GM18909 (cell line): ENCODE measurements around the gene CFAP61.
"Not testable (repeated sequence)": the region's sequence is repeated elsewhere in the genome, so short reads cannot be mapped to it uniquely, and the experiment has no call there.

Experiments
- ATAC-seq: cut with Tn5 transposase; IDR thresholded peaks from one replicate; pipeline ENCODE4 v1.9.1; 2021; ENCODE audit warnings: mild to moderate bottlenecking; ENCODE audit not compliant: unreplicated experiment, poor library complexity

The CFAP61 gene

DNA sequence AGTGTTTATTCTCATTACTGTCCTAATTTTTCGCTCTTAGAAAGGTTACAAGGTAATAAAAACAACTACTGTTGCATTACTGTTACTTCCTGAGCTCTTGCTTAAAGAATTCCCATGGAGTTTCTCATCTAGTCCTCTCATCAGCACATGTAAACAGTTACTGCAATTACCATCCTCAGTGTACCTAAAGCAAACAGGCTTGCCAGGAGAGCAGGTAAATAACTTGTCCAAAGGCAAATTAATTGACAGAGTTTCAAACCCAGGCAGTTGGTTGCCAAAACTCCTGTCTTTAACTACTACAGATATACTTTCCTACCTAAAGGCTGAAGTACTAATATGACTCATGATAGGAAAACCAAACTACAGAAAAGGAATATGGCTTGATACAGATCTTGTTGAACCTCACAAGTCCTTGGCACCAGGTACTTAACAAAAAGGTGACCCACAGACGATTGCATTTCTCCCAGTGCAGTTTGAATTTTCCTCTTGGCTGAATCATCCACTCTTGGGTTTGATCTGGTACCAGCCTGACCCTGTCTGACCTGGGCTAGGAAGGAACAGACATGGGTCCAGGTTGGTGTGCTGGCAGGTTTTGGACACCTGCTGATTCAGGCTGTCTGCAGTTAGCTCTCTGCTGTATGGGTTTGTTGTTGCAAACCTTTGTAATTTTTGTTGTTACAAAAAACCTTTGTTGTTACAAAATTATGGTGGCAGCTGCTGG is 153.0 kb downstream of the CFAP61 start:
- ATAC-seq, result no peak

GRCh38 chr20:20205862-20206236 is 153.5 kb downstream of the CFAP61 start:
- ATAC-seq, result no peak

GRCh38 chr20:20206788-20207187 is 154.5 kb downstream of the CFAP61 start:
- peak; percentile 89 for ATAC-seq

DNA sequence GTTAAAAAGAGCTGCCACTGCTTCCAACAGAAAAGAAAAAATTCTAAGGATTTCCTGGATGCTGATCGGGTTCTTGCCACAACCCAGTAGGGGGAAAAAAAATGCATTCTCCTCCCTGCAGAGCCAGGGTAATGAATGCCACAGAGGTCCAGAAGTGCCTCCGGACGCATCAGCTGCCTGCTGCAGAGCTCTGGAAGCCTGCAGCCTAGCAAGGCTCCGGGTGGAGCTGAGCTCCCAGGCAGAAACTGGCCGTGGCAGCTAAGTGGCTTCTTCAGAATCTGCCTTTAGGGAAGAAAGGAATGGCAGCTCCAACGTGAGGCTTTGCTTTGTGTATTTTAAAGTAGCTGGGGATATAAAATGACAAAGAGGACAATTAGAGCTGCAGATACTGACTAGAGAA is 155.0 kb downstream of the CFAP61 start:
- ATAC-seq, result no peak

- peak; percentile 60 for ATAC-seq
Measured at GRCh38 chr20:20207872-20208271, 155.5 kb downstream of the CFAP61 start.

- ATAC-seq, result no peak
Measured at GRCh38 chr20:20209684-20210083, 157.4 kb downstream of the CFAP61 start.

GRCh38 chr20:20210327-20210726 is 158.0 kb downstream of the CFAP61 start:
- no peak for ATAC-seq

DNA sequence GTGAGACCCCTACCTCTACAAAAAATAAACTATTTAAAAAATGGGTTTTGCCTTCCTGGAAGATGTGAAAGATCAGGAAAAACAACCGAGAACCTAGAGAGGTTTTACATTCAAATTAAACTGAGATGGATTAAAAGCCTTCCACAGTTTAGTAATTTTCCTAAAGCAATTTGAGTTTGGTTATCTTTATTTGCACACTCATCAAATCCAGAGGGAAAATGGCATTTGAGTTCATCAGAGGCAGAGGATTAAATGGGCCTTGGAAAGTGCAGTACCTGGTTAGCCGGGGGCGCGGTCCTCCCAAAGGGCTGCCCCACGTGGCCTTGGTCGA is 158.6 kb downstream of the CFAP61 start:
- ATAC-seq, result no peak

GRCh38 chr20:20211274-20211987 is 159.1 kb downstream of the CFAP61 start:
- no peak for ATAC-seq

GRCh38 chr20:20211988-20212518 is 159.7 kb downstream of the CFAP61 start:
- ATAC-seq, result no peak

- ATAC-seq, result no peak
Measured at GRCh38 chr20:20212675-20213096, 160.4 kb downstream of the CFAP61 start.

GRCh38 chr20:20213526-20214121 is 161.3 kb downstream of the CFAP61 start:
- no peak for ATAC-seq

GRCh38 chr20:20214757-20215275 is 162.5 kb downstream of the CFAP61 start:
- ATAC-seq, result no peak

DNA sequence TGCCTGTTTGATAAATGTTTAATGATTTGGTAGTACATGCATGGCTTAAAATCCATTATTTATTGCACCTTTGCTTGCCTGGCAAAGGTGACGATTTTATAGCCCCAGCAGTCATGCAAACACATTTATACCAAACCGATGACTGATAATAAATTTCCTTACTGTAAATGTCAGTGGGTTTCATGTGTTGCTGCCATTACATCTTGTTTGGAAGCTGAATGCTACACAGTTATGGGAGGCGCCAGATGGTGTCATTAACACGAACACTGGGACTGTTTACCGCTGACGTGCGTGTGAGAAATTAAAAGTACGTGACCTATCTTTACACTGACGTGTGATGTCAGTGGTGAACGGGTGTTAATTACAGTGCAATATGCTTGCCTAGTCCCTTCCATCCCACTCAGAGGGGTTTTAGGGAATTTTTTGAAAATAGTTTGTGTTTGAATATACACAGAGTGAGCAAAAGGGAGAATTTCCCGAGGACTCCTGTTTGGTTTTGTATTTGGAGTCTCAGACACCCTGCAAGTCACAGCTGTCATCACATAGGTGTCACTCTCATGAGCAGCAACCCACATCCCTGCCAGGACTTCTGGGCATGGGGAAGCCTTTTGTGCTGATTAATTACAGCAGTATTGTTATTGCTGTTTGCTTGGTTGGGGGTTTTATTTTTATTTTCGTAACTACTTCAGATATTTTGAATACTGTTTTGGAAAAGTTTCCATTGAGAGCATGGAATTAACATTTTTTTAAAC is 163.8 kb downstream of the CFAP61 start:
- ATAC-seq, result no peak

DNA sequence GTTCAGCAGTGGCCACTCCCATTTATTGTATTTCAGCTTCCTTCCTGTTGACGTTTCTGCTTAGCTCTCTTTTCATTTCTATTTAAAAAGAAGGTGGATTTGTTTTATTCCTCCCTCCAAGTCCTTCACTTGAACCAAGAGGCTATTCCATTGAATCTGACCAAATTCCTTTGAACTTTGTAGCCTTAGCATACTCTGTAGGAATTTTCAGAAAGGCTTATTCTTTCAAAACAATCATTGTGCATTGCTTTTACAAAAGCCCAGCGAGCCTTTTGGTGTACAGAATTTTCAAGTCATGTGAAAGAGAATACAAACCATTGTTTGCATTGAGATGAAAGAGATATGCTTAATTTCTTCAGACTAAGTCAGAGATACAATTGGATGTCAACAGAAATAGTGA is 164.6 kb downstream of the CFAP61 start:
- no peak for ATAC-seq

DNA sequence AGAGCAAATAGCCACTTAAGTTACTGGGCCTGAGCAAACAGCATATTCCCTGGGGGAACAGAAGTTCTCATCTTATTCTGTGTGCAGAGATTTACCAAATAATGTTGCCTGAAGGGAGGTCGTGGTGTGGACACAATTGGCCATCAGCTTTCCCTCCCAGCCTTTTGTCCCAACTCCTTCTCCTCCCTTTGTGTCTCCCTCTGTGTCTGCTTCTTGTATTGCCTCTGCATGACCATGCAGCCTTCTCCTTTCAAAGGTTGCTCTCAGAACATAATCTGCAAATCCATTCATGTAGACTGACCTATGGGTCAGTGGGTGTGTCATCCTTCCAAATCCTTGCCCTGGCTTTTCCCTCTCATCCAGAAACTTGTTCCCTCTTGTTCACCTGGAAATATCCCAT is 165.3 kb downstream of the CFAP61 start:
- ATAC-seq, result no peak

DNA sequence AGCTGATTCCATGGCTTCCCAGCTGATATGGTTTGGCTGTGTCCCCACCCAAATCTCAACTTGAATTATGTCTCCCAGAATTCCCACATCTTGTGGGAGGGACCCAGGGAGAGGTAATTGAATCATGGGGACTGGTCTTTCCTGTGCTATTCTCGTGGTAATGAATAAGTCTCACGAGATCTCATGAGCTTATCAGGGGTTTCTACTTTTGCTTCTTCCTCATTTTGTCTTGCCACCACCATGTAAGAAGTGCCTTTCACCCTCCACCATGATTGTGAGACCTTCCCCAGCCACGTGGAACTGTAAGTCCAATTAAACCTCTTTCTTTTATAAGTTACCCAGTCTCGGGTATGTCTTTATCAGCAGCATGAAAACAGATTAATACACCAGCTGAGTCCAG is 165.8 kb downstream of the CFAP61 start:
- ATAC-seq, result not testable (repeated sequence)

DNA sequence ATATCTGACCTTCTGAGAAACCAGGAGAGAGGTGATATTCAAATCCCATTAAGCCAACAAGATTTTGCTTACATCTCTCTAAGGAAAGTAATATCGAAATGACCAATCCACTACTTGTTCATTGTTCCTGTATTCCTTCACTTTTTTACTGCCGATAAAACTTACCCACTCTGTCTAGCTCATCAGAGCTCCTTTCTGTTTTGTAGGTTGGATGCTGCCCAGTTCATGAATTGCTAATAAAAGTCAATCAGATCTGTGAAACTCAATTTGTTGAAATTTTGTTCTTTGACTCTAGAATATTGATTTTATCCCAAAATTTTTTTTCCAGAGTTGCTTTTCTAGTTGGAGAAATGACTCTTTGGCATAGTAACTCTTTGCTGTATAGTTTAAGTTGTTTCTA is 166.7 kb downstream of the CFAP61 start:
- ATAC-seq, result no peak

GRCh38 chr20:20220134-20220533 is 167.8 kb downstream of the CFAP61 start:
- ATAC-seq, result no peak

GRCh38 chr20:20223981-20224380 is 171.6 kb downstream of the CFAP61 start:
- ATAC-seq, result no peak

DNA sequence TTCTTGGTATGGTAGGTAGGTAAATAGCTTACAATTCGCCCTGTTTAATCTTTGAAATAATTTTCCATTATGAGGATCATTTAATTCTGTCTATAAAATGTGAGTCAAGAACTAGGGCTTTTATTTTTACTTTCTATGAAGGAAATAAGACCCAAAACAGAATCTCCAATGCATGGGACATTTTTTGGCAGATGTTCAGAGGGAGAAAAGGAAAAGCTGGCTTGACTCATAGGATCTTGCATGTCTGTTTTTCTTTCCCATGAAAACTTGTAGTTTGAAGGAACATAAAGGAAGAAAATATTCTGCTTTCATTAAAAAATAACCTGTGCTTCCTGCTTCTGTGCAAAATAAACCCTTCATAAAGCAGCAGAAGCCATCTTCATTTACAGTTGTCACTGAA is 172.5 kb downstream of the CFAP61 start:
- ATAC-seq, result no peak
